ENCODE data around the gene CALML5. TPM values are rescaled to one million over a fixed set of nuclear protein-coding genes. Genes with fewer than 3 reads are reported as not detected.

Gene CALML5
- total and polyA plus RNA-seq, 9 of the 15 experiments (the other 6 are each of a cell fraction or from before 2014, with no cell fraction given), result not detected

DNA sequence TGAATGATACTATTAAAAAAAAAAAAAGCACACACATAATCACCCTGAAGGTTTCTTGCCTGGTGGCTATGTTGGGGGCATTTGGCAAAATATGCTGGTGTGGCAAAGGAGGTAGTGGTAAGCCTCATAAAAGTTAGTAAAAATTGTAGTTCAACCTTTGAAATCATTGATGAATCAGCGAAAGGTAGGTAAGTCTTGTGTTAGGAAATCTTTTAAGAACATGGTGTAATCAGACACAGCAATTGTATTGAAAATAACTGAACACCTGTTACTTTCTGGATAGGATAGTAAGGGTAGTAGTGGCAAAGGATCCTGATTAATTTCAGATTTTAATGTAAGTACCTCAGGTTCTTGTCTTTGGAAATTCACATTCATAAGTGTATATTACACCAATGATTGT lies 40.9 kb downstream of the CALML5 start (continued):
- TF ChIP-seq ZNF316 (IDR thresholded peaks at IDR 0.05), result peak; percentile 91
- TF ChIP-seq ZBTB8A (IDR thresholded peaks at IDR 0.05; ENCODE audit: partially characterized antibody), result no peak
- TF ChIP-seq ZNF77 (CRISPR knock-in tag; IDR thresholded peaks at IDR 0.05), result no peak
- TF ChIP-seq SMAD3 (CRISPR knock-in tag; conservative IDR thresholded peaks at IDR 0.05), result no peak
- TF ChIP-seq POLR2A (conservative IDR thresholded peaks at IDR 0.05), result peak; percentile 39; the same call in 1 of the 2 replicates
- no peak for TF ChIP-seq KAT7 (CRISPR knock-in tag; IDR thresholded peaks at IDR 0.05; ENCODE audit: borderline replicate concordance)
- no peak for TF ChIP-seq ZNF436 (CRISPR knock-in tag; IDR thresholded peaks at IDR 0.05)
- TF ChIP-seq E2F3 (CRISPR knock-in tag; IDR thresholded peaks at IDR 0.05), result no peak
- TF ChIP-seq RBM22 (IDR thresholded peaks at IDR 0.05; ENCODE audit: low read depth, low read length, poor library complexity, severe bottlenecking), result peak; percentile 72
- TF ChIP-seq PTBP1 (IDR thresholded peaks at IDR 0.05; ENCODE audit: low read depth, low read length), result no peak
- TF ChIP-seq PRMT5 (CRISPR knock-in tag; IDR thresholded peaks at IDR 0.05), result no peak
- no peak for TF ChIP-seq POU5F1 (IDR thresholded peaks at IDR 0.05; ENCODE audit: borderline replicate concordance, low read depth, low read length, partially characterized antibody)
- no peak for TF ChIP-seq GTF2A2 (tag; IDR thresholded peaks at IDR 0.05)
- TF ChIP-seq SMARCE1 (IDR thresholded peaks at IDR 0.05), result no peak
- no peak for TF ChIP-seq HEY1 (CRISPR knock-in tag; IDR thresholded peaks at IDR 0.05; ENCODE audit: borderline replicate concordance)
- no peak for TF ChIP-seq CBX5 (IDR thresholded peaks at IDR 0.05; ENCODE audit: borderline replicate concordance, low read depth)
- TF ChIP-seq MXI1 (IDR thresholded peaks at IDR 0.05; ENCODE audit: low read depth, low read length), result no peak
- no peak for TF ChIP-seq PHF21A (IDR thresholded peaks at IDR 0.05; ENCODE audit: borderline replicate concordance, low read depth)
- TF ChIP-seq, protein P1, sequence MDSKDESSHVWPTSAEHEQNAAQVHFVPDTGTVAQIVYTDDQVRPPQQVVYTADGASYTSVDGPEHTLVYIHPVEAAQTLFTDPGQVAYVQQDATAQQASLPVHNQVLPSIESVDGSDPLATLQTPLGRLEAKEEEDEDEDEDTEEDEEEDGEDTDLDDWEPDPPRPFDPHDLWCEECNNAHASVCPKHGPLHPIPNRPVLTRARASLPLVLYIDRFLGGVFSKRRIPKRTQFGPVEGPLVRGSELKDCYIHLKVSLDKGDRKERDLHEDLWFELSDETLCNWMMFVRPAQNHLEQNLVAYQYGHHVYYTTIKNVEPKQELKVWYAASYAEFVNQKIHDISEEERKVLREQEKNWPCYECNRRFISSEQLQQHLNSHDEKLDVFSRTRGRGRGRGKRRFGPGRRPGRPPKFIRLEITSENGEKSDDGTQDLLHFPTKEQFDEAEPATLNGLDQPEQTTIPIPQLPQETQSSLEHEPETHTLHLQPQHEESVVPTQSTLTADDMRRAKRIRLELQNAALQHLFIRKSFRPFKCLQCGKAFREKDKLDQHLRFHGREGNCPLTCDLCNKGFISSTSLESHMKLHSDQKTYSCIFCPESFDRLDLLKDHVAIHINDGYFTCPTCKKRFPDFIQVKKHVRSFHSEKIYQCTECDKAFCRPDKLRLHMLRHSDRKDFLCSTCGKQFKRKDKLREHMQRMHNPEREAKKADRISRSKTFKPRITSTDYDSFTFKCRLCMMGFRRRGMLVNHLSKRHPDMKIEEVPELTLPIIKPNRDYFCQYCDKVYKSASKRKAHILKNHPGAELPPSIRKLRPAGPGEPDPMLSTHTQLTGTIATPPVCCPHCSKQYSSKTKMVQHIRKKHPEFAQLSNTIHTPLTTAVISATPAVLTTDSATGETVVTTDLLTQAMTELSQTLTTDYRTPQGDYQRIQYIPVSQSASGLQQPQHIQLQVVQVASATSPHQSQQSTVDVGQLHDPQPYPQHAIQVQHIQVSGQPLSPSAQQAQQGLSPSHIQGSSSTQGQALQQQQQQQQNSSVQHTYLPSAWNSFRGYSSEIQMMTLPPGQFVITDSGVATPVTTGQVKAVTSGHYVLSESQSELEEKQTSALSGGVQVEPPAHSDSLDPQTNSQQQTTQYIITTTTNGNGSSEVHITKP (IDR thresholded peaks at IDR 0.05; ENCODE audit: partially characterized antibody), result no peak
- TF ChIP-seq ZC3H8 (IDR thresholded peaks at IDR 0.05), result no peak
- no peak for TF ChIP-seq RCOR1 (IDR thresholded peaks at IDR 0.05; ENCODE audit: borderline replicate concordance in 1 of 2, low read depth in 2 of 2, low read length in 2 of 2)
- TF ChIP-seq MIER1 (IDR thresholded peaks at IDR 0.05; ENCODE audit: low read depth), result no peak
- TF ChIP-seq, protein P2, sequence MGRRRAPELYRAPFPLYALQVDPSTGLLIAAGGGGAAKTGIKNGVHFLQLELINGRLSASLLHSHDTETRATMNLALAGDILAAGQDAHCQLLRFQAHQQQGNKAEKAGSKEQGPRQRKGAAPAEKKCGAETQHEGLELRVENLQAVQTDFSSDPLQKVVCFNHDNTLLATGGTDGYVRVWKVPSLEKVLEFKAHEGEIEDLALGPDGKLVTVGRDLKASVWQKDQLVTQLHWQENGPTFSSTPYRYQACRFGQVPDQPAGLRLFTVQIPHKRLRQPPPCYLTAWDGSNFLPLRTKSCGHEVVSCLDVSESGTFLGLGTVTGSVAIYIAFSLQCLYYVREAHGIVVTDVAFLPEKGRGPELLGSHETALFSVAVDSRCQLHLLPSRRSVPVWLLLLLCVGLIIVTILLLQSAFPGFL (CRISPR knock-in tag; IDR thresholded peaks at IDR 0.05), result no peak
- no peak for TF ChIP-seq SRF (CRISPR knock-in tag; IDR thresholded peaks at IDR 0.05)
- TF ChIP-seq CBX2 (IDR thresholded peaks at IDR 0.05; ENCODE audit: insufficient read depth, low read length, poor library complexity, severe bottlenecking), result no peak
- TF ChIP-seq C11orf30 (IDR thresholded peaks at IDR 0.05; ENCODE audit: low read depth), result peak; percentile 81
- no peak for TF ChIP-seq PPARD (CRISPR knock-in tag; IDR thresholded peaks at IDR 0.05)
- no peak for TF ChIP-seq MBD2 (IDR thresholded peaks at IDR 0.05; ENCODE audit: borderline replicate concordance, low read depth)
- TF ChIP-seq SLC30A9 (CRISPR knock-in tag; IDR thresholded peaks at IDR 0.05), result no peak
- no peak for TF ChIP-seq FOXK1 (CRISPR knock-in tag; IDR thresholded peaks at IDR 0.05; ENCODE audit: borderline replicate concordance)
